Measurements from ENCODE around the gene RBM26. TPM values are rescaled to one million over a fixed set of nuclear protein-coding genes. Genes with fewer than 3 reads are reported as not detected.

The RBM26 gene
- total RNA-seq, 2 experiments from 2014 or later = 61.3 to 79.6 TPM

DNA sequence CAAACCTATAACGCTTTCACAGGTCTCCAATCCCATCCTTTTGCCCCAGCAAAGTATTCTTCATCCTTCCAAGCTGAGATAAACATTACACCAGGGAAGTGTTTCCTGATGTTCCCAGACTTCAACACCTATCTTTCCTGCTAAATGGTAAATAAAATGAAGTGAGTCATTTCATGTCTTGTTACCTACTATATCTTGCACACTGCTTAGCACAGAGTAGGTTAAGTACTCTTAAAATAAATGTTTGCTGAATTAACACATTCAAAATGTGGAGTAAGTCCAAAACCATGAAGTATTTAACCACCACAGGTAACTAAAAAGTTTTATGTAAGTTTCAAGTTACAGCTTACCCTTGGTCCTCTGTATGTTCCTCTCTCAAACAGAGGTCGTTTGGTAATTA is 3.4 kb downstream of the RBM26 start:
- Mint-ChIP-seq H3K36me3 (ENCODE audit: low read depth) (peaks cover 42% of the 10 kb centered on the region), H3K4me1 (peaks cover 61% of the 10 kb centered on the region), H3K4me3 (no peak overlapping the region), H3K27me3 (no peaks in the 10 kb centered on the region), H3K27ac (peak overlapping the region; percentile 76), H3K9me3 (ENCODE audit: low read depth) (no peaks in the 10 kb centered on the region)
- ATAC-seq = no peak
- intact Hi-C loops (cut with DNase I, micrococcal nuclease) = loop anchor here in 1 of 2 experiments (10.0 kb wide), 1 partner anchor 748 kb away; the partner anchor contains the start of gene OBI1
- DNase-seq = no peak
- CTCF ChIA-PET = interaction anchor here (1.3 to 1.8 kb wide), 4 partner anchors 11 to 137 kb away, joined by 4 to 7 read pairs (median 4); no protein-coding TSS in a partner anchor
- POLR2A ChIA-PET = interaction anchor here (0.6 to 1.7 kb wide), 3 partner anchors 12 to 79 kb away, joined by 4 to 8 read pairs (median 5); partner anchors contain the start of gene NDFIP2

DNA sequence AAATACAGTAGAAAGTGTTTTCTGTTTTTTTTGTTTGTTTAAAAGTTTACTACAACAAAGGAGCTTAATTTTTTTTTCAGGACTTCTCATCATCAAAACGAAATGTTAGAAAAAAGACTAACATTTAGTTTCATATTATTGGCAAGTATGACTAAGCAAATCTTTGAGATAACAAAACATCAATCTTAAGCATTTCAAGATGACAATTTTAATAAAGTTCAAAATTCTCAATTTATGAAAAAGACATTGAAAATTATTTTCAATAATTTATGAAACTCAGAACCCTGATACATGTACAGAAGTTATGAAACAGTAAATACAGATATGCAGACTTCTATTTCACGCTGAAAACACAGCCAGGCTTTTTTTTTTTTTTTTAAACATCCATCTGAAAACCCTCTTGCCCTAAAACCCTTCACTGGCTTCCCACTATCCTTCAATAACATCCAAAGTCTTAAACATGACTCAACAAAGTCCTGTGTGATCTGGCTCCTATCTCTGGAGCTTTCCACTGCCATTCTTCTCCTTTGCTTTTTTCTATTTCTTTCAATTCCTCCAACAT is 3.9 kb downstream of the RBM26 start:
- POLR2A ChIA-PET = interaction anchor here (0.6 to 1.7 kb wide), 6 partner anchors 9 to 139 kb away, joined by 4 to 8 read pairs (median 5); partner anchors contain the start of gene NDFIP2

DNA sequence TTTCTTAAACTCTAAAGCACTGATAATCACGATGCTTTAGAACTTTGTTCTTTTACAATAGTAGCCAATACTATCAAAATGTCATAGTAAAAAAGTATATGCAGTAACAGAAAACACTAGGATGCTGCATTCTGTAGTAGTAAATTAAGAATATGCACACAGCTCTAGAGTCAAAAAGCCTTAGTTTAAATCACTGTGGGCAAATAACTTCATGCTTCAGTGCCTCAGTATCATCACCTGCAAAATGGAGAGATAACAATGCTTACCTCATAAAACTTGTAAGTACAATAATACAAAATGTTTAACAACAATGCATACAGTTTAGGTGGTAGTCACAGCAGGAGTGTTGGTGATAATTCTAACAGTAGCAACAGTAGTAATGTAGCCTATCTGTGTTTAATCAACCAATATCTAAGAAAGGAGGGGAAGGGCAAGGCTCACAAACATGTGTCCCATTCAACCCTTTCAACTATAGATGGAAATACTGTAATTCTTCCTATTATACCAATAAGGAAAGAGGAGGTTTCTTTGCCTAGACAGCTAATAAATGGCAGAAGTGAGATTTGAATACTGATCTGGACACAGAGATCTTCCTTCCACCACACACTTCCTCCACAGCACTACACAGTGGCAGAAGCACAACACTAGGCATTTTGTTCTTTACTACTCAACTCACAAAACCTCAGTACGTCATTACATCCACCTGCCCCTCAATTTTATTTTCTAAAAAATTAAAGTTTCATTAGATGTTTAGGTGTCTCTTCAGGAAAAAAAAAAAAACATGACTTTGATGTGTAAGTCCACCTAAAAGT is 4.6 kb downstream of the RBM26 start:
- intact Hi-C loops (cut with DNase I, micrococcal nuclease) = loop anchor here in 1 of 2 experiments (1.0 to 10.0 kb wide), 2 partner anchors 8 to 747 kb away; partner anchors contain the start of gene OBI1
- ATAC-seq = peak; percentile 21
- peak overlapping the region; percentile 64 for H3K27ac Mint-ChIP-seq

More for the DNA sequence above, 3.9 kb downstream of the RBM26 start:
- H3K36me3 Mint-ChIP-seq (ENCODE audit: low read depth) = peaks cover 42% of the 10 kb centered on the region
- DNase-seq (no peak), ATAC-seq (no peak)
- no peak overlapping the region for H3K4me3 Mint-ChIP-seq
- peak overlapping the region; percentile 76 for H3K27ac Mint-ChIP-seq
- no peaks in the 10 kb centered on the region for H3K9me3 Mint-ChIP-seq (ENCODE audit: low read depth)
- intact Hi-C loops (cut with DNase I, micrococcal nuclease) = loop anchor here in 1 of 2 experiments (10.0 kb wide), 1 partner anchor 747 kb away; the partner anchor contains the start of gene OBI1
- CTCF ChIA-PET = interaction anchor here (0.6 to 1.8 kb wide), 2 partner anchors 9 to 22 kb away, joined by 4 to 5 read pairs; no protein-coding TSS in a partner anchor
- peaks cover 57% of the 10 kb centered on the region for H3K4me1 Mint-ChIP-seq
- no peaks in the 10 kb centered on the region for H3K27me3 Mint-ChIP-seq

DNA sequence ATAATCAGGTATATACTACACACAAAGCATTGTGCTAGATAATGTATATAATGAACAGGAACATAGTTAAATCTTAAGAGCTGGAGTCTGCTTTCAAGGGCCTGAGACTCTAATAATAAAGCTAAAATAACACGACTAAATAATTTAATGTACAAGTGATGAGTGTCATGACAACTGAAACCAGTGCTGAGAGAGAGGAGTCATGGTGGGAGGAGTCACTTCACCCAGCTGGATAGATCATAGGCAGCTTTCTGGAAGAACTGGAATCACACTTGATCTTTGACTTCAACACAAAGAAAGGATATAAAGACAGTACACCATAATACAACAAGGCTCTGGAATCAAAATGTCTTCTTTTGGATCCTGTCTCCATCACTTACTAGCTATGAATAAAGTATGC is 7.1 kb downstream of the RBM26 start:
- intact Hi-C loops (cut with DNase I, micrococcal nuclease) = no loop called here
- H3K4me3 Mint-ChIP-seq = no peak overlapping the region
- DNase-seq (peak; percentile 24), ATAC-seq (peak; percentile 57)
- H3K9me3 Mint-ChIP-seq (ENCODE audit: low read depth) = peaks cover 13% of the 10 kb centered on the region
- peak overlapping the region; percentile 8 for H3K27ac Mint-ChIP-seq
- H3K27me3 Mint-ChIP-seq = no peaks in the 10 kb centered on the region
- ChIA-PET CTCF (interaction anchor here (0.7 to 1.5 kb wide), 5 partner anchors 7 to 86 kb away, joined by 3 to 5 read pairs (median 4); no protein-coding TSS in a partner anchor), POLR2A (interaction anchor here (1.2 kb wide), 1 partner anchor 82 kb away, joined by 3 read pairs; no protein-coding TSS in a partner anchor)
- H3K4me1 Mint-ChIP-seq = peaks cover 75% of the 10 kb centered on the region
- peaks cover 64% of the 10 kb centered on the region for H3K36me3 Mint-ChIP-seq (ENCODE audit: low read depth)

More for the DNA sequence above, 4.6 kb downstream of the RBM26 start:
- peaks cover 55% of the 10 kb centered on the region for H3K4me1 Mint-ChIP-seq
- ChIA-PET CTCF (interaction anchor here (0.6 to 1.8 kb wide), 3 partner anchors 10 to 80 kb away, joined by 3 to 5 read pairs (median 4); partner anchors contain the start of gene NDFIP2), POLR2A (interaction anchor here (0.6 to 1.7 kb wide), 4 partner anchors 8 to 139 kb away, joined by 4 to 8 read pairs (median 6); no protein-coding TSS in a partner anchor)
- DNase-seq = no peak
- no peaks in the 10 kb centered on the region for H3K27me3 Mint-ChIP-seq
- H3K9me3 Mint-ChIP-seq (ENCODE audit: low read depth) = no peaks in the 10 kb centered on the region
- H3K4me3 Mint-ChIP-seq = peak overlapping the region; percentile 1
- H3K36me3 Mint-ChIP-seq (ENCODE audit: low read depth) = peaks cover 49% of the 10 kb centered on the region

DNA sequence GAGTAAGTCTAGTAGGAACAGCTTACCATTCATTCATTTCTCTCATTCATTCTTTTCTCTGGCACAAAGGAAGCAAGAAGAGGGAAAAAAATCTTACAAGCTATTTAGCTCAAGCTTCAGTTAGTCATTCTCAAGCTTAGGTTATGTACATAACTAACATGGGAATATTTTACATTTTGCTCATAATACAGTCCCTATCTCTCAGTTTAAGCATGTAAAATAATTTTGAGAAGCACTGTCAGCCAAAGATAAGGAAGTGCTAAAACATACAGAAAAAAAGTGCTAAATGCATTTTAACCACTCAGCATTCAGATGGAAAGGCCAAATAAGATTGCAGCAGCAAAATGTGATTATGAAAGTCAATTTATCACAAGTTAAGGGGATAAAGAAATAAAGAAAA is 7.9 kb downstream of the RBM26 start:
- POLR2A ChIA-PET = interaction anchor here (0.8 to 1.2 kb wide), 2 partner anchors 8 to 83 kb away, joined by 3 read pairs; partner anchors contain the start of gene RBM26
- no peak overlapping the region for H3K4me3 Mint-ChIP-seq
- DNase-seq = no peak

DNA sequence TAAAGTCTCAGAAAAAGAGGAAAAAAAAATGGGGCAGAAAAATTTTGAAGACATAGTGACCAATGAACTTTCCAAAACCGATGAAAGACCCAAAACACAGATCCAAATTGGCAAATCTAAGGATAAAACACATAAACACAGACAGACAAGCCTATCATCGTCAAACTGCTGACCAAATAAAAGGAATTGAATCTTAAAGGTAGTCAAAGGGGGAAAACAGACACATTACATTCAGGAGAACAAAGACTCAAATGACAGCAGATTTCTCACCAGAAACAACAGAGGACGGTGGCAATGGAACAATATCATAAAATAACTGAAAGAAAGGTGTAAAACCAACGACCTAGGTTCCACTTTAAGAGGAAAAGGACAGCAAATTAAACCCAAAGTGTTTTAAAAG is 10.2 kb downstream of the RBM26 start:
- intact Hi-C loops (cut with DNase I, micrococcal nuclease) = no loop called here
- Mint-ChIP-seq H3K4me1 (peaks cover 74% of the 10 kb centered on the region), H3K9me3 (ENCODE audit: low read depth) (peaks cover 13% of the 10 kb centered on the region), H3K36me3 (ENCODE audit: low read depth) (peaks cover 53% of the 10 kb centered on the region), H3K27me3 (no peaks in the 10 kb centered on the region), H3K4me3 (no peak overlapping the region), H3K27ac (no peak overlapping the region)
- POLR2A ChIA-PET = interaction anchor here (0.7 kb wide), 1 partner anchor 85 kb away, joined by 3 read pairs; no protein-coding TSS in a partner anchor
- CTCF ChIA-PET = no interaction called here
- DNase-seq (no peak), ATAC-seq (no peak)

More for the DNA sequence above, 7.9 kb downstream of the RBM26 start:
- ATAC-seq = no peak
- no peak overlapping the region for H3K27ac Mint-ChIP-seq
- no peaks in the 10 kb centered on the region for H3K27me3 Mint-ChIP-seq
- peaks cover 64% of the 10 kb centered on the region for H3K36me3 Mint-ChIP-seq (ENCODE audit: low read depth)
- intact Hi-C loops (cut with DNase I, micrococcal nuclease) = no loop called here
- H3K4me1 Mint-ChIP-seq = peaks cover 81% of the 10 kb centered on the region
- CTCF ChIA-PET = interaction anchor here (0.7 to 1.4 kb wide), 3 partner anchors 10 to 87 kb away, joined by 3 to 5 read pairs (median 4); no protein-coding TSS in a partner anchor
- H3K9me3 Mint-ChIP-seq (ENCODE audit: low read depth) = peaks cover 13% of the 10 kb centered on the region

DNA sequence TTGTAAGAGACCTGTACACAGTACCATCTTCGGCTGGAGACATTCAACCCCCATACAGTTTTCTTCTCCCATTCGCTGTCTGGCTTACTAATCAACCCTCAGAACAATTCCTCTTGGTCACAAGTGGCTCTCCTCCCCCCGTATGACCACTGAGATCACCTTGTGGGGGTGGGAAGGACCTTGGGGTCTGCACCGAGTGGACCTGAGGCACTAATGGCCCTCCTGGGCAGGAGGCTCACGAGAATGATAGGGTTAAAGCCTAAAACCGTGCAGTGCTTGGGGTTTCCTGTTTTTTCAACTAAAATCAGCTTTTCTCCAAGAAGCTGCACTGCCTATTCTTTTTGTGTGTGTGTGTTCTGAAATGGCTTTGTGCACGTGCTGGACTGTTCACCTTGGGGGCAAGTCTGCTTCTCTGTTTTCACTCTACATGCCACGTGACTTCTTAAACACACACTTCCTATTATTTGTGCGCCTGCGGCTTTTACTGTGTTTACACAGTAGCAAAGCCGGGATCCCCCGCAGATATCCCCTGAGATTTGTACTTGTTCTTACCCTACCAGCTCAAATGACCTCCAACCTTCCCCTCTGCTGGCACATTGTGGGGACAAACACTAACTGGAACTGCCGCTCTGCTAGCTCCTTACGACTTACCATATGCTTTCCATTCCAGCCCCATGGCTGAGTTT is 12.3 kb downstream of the RBM26 start:
- ChIA-PET POLR2A (interaction anchor here (0.5 to 1.6 kb wide), 8 partner anchors 8 to 371 kb away, joined by 3 to 10 read pairs (median 4); partner anchors contain the start of genes NDFIP2 and RBM26), CTCF (interaction anchor here (0.6 to 3.0 kb wide), 13 partner anchors 9 to 285 kb away, joined by 3 to 15 read pairs (median 4); partner anchors contain the start of genes NDFIP2 and RBM26)
- no peaks in the 10 kb centered on the region for H3K27me3 Mint-ChIP-seq
- ATAC-seq (peak; percentile 22), DNase-seq (peak; percentile 33)
- H3K4me1 Mint-ChIP-seq = peaks cover 70% of the 10 kb centered on the region
- intact Hi-C loops (cut with DNase I, micrococcal nuclease) = loop anchor here (1.0 to 5.0 kb wide), 10 partner anchors 8 to 736 kb away; partner anchors contain the start of genes NDFIP2 (in 2 of the 2), OBI1 (in 1 of the 2) and RBM26 (in 1 of the 2)
- H3K9me3 Mint-ChIP-seq (ENCODE audit: low read depth) = peaks cover 13% of the 10 kb centered on the region
- peaks cover 34% of the 10 kb centered on the region for H3K36me3 Mint-ChIP-seq (ENCODE audit: low read depth)
- peak overlapping the region; percentile 33 for H3K4me3 Mint-ChIP-seq
- peak overlapping the region; percentile 39 for H3K27ac Mint-ChIP-seq

DNA sequence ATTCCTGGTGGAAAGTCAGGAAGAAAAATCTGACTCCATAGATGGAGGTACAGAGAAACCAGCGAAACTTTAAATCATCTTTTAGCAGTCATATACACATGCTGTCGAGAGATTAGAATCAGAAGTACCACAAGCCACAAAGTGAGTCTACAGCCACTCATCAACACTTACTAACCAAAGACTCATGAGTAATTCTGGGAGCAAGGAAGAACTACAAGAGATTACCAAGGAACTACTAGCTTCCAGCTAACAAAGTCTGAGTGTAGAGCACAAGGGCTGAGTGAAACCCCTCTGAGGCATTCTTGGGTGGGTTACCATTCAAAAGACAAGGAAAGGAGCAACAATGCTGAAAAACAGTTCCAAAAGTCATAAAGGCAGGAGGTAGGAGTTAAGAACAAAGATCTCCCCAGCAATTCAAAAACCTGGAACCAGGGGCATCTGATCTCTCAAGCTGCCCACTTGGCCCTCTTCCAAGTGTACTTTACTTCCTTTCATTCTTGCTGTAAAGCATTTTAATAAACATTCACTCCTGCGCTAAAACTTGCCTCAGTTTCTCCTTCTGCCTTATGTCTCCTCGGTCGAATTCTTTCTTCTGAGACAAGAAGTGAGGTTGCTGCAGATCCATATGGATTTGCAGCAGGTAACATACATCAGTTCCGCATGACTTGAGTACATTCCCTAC is 13.0 kb downstream of the RBM26 start:
- Mint-ChIP-seq H3K4me3 (peak overlapping the region; percentile 33), H3K27ac (peak overlapping the region; percentile 39), H3K9me3 (ENCODE audit: low read depth) (peaks cover 13% of the 10 kb centered on the region), H3K27me3 (no peaks in the 10 kb centered on the region), H3K36me3 (ENCODE audit: low read depth) (peaks cover 34% of the 10 kb centered on the region), H3K4me1 (peaks cover 71% of the 10 kb centered on the region)
- ChIA-PET CTCF (interaction anchor here (0.6 to 3.0 kb wide), 10 partner anchors 11 to 286 kb away, joined by 3 to 15 read pairs (median 4); partner anchors contain the start of genes NDFIP2 and RBM26), POLR2A (interaction anchor here (0.5 to 1.3 kb wide), 6 partner anchors 9 to 536 kb away, joined by 4 to 10 read pairs (median 5); partner anchors contain the start of genes NDFIP2 and RBM26)
- intact Hi-C loops (cut with DNase I, micrococcal nuclease) = loop anchor here (1.0 to 5.0 kb wide), 11 partner anchors 8 to 736 kb away; partner anchors contain the start of genes NDFIP2 (in 2 of the 2), OBI1 (in 1 of the 2) and RBM26 (in 1 of the 2)
- DNase-seq (peak; percentile 20), ATAC-seq (peak; percentile 87)

DNA sequence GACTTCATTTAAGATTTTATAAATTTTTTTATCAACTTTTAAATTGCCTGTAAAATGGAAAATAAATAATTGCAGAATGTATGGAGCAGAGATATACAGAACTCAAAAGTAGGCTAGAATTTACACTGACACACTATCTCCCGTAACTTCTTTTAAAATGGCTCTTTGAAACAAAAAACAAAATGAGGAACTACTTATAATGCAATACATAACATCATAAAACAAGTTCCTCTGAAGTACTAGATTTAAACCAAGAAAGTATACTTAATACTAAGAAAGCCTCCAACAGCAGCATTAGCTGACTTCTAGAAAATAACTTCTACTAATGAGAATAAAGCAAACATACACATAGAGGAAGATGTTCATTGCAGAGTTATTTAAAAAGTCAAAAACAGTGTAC is 17.0 kb downstream of the RBM26 start:
- H3K4me3 Mint-ChIP-seq = no peak overlapping the region
- no peak overlapping the region for H3K27ac Mint-ChIP-seq
- ChIA-PET POLR2A (interaction anchor here (0.7 kb wide), 1 partner anchor 20 kb away, joined by 3 read pairs; no protein-coding TSS in a partner anchor), CTCF (no interaction called here)
- H3K9me3 Mint-ChIP-seq (ENCODE audit: low read depth) = no peaks in the 10 kb centered on the region
- H3K4me1 Mint-ChIP-seq = peaks cover 78% of the 10 kb centered on the region
- no peaks in the 10 kb centered on the region for H3K27me3 Mint-ChIP-seq
- peaks cover 8% of the 10 kb centered on the region for H3K36me3 Mint-ChIP-seq (ENCODE audit: low read depth)
- intact Hi-C loops (cut with DNase I, micrococcal nuclease) = no loop called here
- ATAC-seq = no peak
- no peak for DNase-seq

Measured in activated CD4-positive, alpha-beta T cell treated with anti-CD3 and anti-CD28 coated beads for 36 hours (primary cell).